DND-41 (cell line): ENCODE measurements around the gene CD19.
"Not testable (repeated sequence)": the region's sequence is repeated elsewhere in the genome, so short reads cannot be mapped to it uniquely, and the experiment has no call there.

Experiments
- ATAC-seq: fragments of 200-7000 bp; cut with Tn5 transposase; 3 replicates; pipeline ENCODE4 v1.9.1; 2021; ENCODE audit warnings: low read depth; ENCODE audit not compliant: insufficient read depth
- DNase-seq: peaks from one replicate; pipeline ENCODE4 v3.0.0-alpha.2; 2020
- H2AFZ ChIP-seq: 2 replicates; pipeline ENCODE4 v1.6.0; 2012; ENCODE audit warnings: low read depth, low read length
- H3K27ac ChIP-seq: 2 replicates; pipeline ENCODE4 v1.5.1; 2012; ENCODE audit warnings: low read length, inconsistent platforms
- H3K27me3 ChIP-seq: fragments of 200-600 bp; sonication (generic); 2 replicates; pipeline ENCODE4 v1.6.0; 2012; ENCODE audit warnings: low read length, mild to moderate bottlenecking, inconsistent platforms; ENCODE audit not compliant: insufficient read depth, poor library complexity
- H3K36me3 ChIP-seq: 2 replicates; pipeline ENCODE4 v1.5.1; 2012; ENCODE audit warnings: low read length, inconsistent platforms; ENCODE audit not compliant: insufficient read depth
- H3K4me1 ChIP-seq: 2 replicates; pipeline ENCODE4 v1.5.1; 2012; ENCODE audit warnings: mild to moderate bottlenecking, low read length; ENCODE audit not compliant: insufficient read depth
- H3K4me2 ChIP-seq: 2 replicates; pipeline ENCODE4 v1.6.0; 2012; ENCODE audit warnings: mild to moderate bottlenecking, moderate library complexity, low read length, inconsistent platforms; ENCODE audit not compliant: insufficient read depth
- H3K4me3 ChIP-seq, 2 experiments: fragments of 200-600 bp in 1 of 2; shearing (Covaris generic) in 1 of 2; 2 replicates each; pipeline ENCODE4 v1.5.1; 2012 to 2016; ENCODE audit warnings: inconsistent platforms in 2 of 2, low read length in 2 of 2, mild to moderate bottlenecking in 2 of 2, low read depth in 1 of 2, moderate library complexity in 1 of 2
- H3K79me2 ChIP-seq: 2 replicates; pipeline ENCODE4 v1.6.0; 2012; ENCODE audit warnings: low read length, inconsistent platforms; ENCODE audit not compliant: insufficient read depth
- H3K9ac ChIP-seq: 2 replicates; pipeline ENCODE4 v1.6.0; 2012; ENCODE audit warnings: low read depth, mild to moderate bottlenecking, inconsistent platforms, low read length, moderate library complexity
- H3K9me3 ChIP-seq: 2 replicates; pipeline ENCODE4 v1.5.1; 2012; ENCODE audit warnings: low read length, moderate library complexity, mild to moderate bottlenecking, inconsistent platforms; ENCODE audit not compliant: insufficient read depth, severe bottlenecking
- H4K20me1 ChIP-seq: 2 replicates; pipeline ENCODE4 v1.6.0; 2012; ENCODE audit warnings: low read length; ENCODE audit not compliant: insufficient read depth
- EZH2 ChIP-seq: IDR thresholded peaks from 3 replicates; pipeline ENCODE4 v1.6.1; 2012; ENCODE audit warnings: borderline replicate concordance, low read depth, mild to moderate bottlenecking, moderate library complexity, low read length, inconsistent platforms; ENCODE audit not compliant: severe bottlenecking
- TF ChIP-seq, protein P1 (sequence below): IDR thresholded peaks from 2 replicates; pipeline ENCODE4 v1.5.1; 2012; ENCODE audit warnings: borderline replicate concordance, low read length, moderate library complexity, mild to moderate bottlenecking; ENCODE audit not compliant: poor library complexity, severe bottlenecking; ENCODE audit errors: extremely low read depth

Gene CD19

DNA sequence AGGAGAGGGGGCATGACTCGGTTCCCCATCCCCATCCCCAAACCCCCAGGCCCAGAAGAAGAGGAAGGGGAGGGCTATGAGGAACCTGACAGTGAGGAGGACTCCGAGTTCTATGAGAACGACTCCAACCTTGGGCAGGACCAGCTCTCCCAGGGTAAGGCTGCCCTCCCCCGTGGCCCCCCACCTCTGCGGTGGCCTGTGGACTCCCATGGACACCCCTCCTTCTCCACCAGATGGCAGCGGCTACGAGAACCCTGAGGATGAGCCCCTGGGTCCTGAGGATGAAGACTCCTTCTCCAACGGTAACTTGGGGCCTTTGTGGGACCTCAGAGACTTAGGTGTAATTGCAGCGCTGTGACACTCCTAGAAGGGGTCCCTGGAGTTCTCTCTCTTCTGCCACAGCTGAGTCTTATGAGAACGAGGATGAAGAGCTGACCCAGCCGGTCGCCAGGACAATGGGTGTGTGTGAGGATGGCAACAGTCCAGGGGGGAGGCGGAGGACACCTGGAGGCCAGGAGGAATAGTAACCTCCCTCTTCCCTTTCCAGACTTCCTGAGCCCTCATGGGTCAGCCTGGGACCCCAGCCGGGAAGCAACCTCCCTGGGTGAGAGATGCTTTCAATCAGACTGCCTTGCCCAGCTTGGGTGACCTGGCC is 5.6 kb downstream of the CD19 start:
- Histone ChIP-seq H3K36me3 (no peaks in the 10 kb centered on the region), H2AFZ (no peak overlapping the region), H3K9ac (no peak overlapping the region), H4K20me1 (no peaks in the 10 kb centered on the region), H3K4me1 (peaks cover 11% of the 10 kb centered on the region), H3K9me3 (no peaks in the 10 kb centered on the region), H3K79me2 (no peaks in the 10 kb centered on the region), H3K27ac (no peak overlapping the region), H3K27me3 (no peaks in the 10 kb centered on the region), H3K4me2 (no peak overlapping the region), H3K4me3 (no peak overlapping the region)
- no peak for DNase-seq
- 0 out of 3 replicates have a peak, but pooled peaks have one; percentile 35 for ATAC-seq
- TF ChIP-seq, protein P1, sequence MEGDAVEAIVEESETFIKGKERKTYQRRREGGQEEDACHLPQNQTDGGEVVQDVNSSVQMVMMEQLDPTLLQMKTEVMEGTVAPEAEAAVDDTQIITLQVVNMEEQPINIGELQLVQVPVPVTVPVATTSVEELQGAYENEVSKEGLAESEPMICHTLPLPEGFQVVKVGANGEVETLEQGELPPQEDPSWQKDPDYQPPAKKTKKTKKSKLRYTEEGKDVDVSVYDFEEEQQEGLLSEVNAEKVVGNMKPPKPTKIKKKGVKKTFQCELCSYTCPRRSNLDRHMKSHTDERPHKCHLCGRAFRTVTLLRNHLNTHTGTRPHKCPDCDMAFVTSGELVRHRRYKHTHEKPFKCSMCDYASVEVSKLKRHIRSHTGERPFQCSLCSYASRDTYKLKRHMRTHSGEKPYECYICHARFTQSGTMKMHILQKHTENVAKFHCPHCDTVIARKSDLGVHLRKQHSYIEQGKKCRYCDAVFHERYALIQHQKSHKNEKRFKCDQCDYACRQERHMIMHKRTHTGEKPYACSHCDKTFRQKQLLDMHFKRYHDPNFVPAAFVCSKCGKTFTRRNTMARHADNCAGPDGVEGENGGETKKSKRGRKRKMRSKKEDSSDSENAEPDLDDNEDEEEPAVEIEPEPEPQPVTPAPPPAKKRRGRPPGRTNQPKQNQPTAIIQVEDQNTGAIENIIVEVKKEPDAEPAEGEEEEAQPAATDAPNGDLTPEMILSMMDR = peak; percentile 25
- no peak for TF ChIP-seq EZH2

DNA sequence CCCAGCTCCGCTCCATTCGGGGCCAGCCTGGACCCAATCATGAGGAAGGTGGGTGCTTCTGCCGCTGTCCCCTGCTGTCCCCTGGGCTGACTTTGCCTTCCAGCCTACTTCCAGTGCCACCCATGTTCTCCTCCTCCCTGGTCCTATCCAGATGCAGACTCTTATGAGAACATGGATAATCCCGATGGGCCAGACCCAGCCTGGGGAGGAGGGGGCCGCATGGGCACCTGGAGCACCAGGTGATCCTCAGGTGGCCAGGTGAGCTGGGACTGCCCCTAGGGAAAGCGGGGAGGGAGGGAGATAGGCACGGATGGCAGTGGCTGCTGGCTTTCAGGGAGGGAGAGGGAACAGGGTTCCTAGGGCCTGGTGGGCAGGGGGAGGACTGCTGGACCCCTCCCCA is 7.0 kb downstream of the CD19 start:
- Histone ChIP-seq H3K4me2 (no peak overlapping the region), H3K27me3 (no peaks in the 10 kb centered on the region), H3K4me3 (no peak overlapping the region), H3K27ac (no peak overlapping the region), H3K9me3 (no peaks in the 10 kb centered on the region), H3K79me2 (no peaks in the 10 kb centered on the region), H4K20me1 (no peaks in the 10 kb centered on the region), H2AFZ (no peak overlapping the region), H3K36me3 (no peaks in the 10 kb centered on the region), H3K4me1 (no peaks in the 10 kb centered on the region), H3K9ac (no peak overlapping the region)
- TF ChIP-seq EZH2 = no peak
- TF ChIP-seq, protein P1 = no peak
- DNase-seq (no peak), ATAC-seq (no peak)

DNA sequence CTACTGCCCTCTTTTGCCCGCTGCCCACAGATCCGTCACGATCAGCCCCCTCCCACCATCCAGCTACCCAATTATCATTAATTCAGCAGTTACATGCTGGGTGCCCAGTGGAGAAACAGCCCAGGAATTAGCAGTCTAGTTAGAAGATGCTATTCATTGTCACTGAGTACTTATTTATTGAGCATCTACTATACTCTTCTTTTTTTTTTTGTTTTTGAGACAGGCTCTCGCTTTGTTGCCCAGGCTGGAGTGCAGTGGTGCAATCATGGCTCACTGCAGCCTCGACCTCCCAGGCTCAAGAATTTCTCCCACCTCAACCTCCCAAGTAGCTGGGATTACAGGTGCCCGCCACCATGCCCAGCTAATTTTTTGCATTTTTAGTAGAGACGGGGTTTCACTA is 8.1 kb downstream of the CD19 start:
- H3K4me2 ChIP-seq, H3K9ac ChIP-seq, ATAC-seq, H2AFZ ChIP-seq, H4K20me1 ChIP-seq, DNase-seq, H3K36me3 ChIP-seq, H3K27me3 ChIP-seq, H3K4me1 ChIP-seq, H3K9me3 ChIP-seq, H3K27ac ChIP-seq, H3K79me2 ChIP-seq, H3K4me3 ChIP-seq: not testable (repeated sequence)

DNA sequence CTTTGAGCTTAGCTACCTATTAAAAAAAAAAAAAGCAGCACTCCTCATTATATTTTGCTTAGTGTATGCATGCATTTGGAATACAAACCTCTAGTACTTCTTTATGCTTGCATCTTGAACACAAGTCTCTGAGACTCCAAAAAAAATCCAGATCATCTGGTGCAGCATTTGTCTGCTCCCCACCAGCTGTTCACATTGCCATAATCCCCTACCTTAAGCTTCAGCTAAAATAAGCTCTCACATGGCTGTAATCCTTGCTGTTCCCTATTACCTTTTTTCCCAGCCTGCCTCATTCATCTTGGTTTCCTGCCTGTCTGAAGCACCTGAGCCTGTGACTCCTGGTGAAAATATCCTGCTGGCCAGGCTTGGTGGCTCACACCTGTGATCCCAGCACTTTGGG is 11.5 kb downstream of the CD19 start:
- H2AFZ ChIP-seq = no peak overlapping the region
- no peaks in the 10 kb centered on the region for H3K27me3 ChIP-seq
- H3K4me2 ChIP-seq = no peak overlapping the region
- H3K4me3 ChIP-seq = no peak overlapping the region
- TF ChIP-seq, protein P1 = no peak
- TF ChIP-seq EZH2 = no peak
- no peaks in the 10 kb centered on the region for H3K36me3 ChIP-seq
- ATAC-seq = no peak
- no peaks in the 10 kb centered on the region for H3K79me2 ChIP-seq
- no peak for DNase-seq
- H3K4me1 ChIP-seq = peaks cover 14% of the 10 kb centered on the region
- H3K9me3 ChIP-seq = no peaks in the 10 kb centered on the region
- H3K9ac ChIP-seq = no peak overlapping the region
- H3K27ac ChIP-seq = no peak overlapping the region
- H4K20me1 ChIP-seq = no peaks in the 10 kb centered on the region
